ENCODE results near the gene EGR1. TPM values are rescaled to one million over a fixed set of nuclear protein-coding genes. Genes with fewer than 3 reads are reported as not detected.

The EGR1 gene
- 100 to 1,000 TPM in 1 of 9 donors, 10 to 100 TPM in 6, 1 to 10 TPM in 2; 4.3 to 221 (median 35.4) TPM for total RNA-seq
- polyA plus RNA-seq, result 10 to 100 TPM; 42.9 to 61.5 (median 59.8) TPM
- long read RNA-seq, donor 1, transcript EGR1-201 (2 exons, 3,138 nt), result major isoform, 8 of 8 reads
- long read RNA-seq, donor 1, partial matches to known transcripts, result 0 of 8 reads
- long read RNA-seq, donor 1, other reads (novel, unspliced or antisense), result 0 of 8 reads
- long read RNA-seq, donor 2, transcript EGR1-201 (2 exons, 3,138 nt), result major isoform, 28 of 35 reads
- long read RNA-seq, donor 2, partial matches to known transcripts, result 7 of 35 reads
- long read RNA-seq, donor 2, other reads (novel, unspliced or antisense), result 0 of 35 reads
- long read RNA-seq, donor 3, transcript EGR1-201 (2 exons, 3,138 nt), result major isoform, 39 of 68 reads
- long read RNA-seq, donor 3, partial matches to known transcripts, result 29 of 68 reads
- long read RNA-seq, donor 3, other reads (novel, unspliced or antisense), result 0 of 68 reads
- long read RNA-seq, donor 4, partial matches to known transcripts, result 13 of 16 reads
- long read RNA-seq, donor 4, other reads (novel, unspliced or antisense), result 0 of 16 reads
- long read RNA-seq, donor 5, transcript EGR1-201 (2 exons, 3,138 nt), result major isoform, 49 of 67 reads
- long read RNA-seq, donor 5, partial matches to known transcripts, result 18 of 67 reads
- long read RNA-seq, donor 5, other reads (novel, unspliced or antisense), result 0 of 67 reads
- long read RNA-seq, donor 6, partial matches to known transcripts, result 104 of 107 reads
- long read RNA-seq, donor 6, other reads (novel, unspliced or antisense), result 0 of 107 reads
- long read RNA-seq, donor 7, transcript EGR1-201 (2 exons, 3,138 nt), result major isoform, 5 of 5 reads
- long read RNA-seq, donor 7, partial matches to known transcripts, result 0 of 5 reads
- long read RNA-seq, donor 7, other reads (novel, unspliced or antisense), result 0 of 5 reads
- long read RNA-seq, donor 8, transcript EGR1-201 (2 exons, 3,138 nt), result major isoform, 24 of 24 reads
- long read RNA-seq, donor 8, partial matches to known transcripts, result 0 of 24 reads
- long read RNA-seq, donor 8, other reads (novel, unspliced or antisense), result 0 of 24 reads
- long read RNA-seq, donor 9, transcript EGR1-201 (2 exons, 3,138 nt), result major isoform, 8 of 8 reads
- long read RNA-seq, donor 9, partial matches to known transcripts, result 0 of 8 reads
- long read RNA-seq, donor 9, other reads (novel, unspliced or antisense), result 0 of 8 reads
- long read RNA-seq, donor 10, transcript EGR1-201 (2 exons, 3,138 nt), result major isoform, 11 of 16 reads
- long read RNA-seq, donor 10, partial matches to known transcripts, result 5 of 16 reads
- long read RNA-seq, donor 10, other reads (novel, unspliced or antisense), result 0 of 16 reads

DNA sequence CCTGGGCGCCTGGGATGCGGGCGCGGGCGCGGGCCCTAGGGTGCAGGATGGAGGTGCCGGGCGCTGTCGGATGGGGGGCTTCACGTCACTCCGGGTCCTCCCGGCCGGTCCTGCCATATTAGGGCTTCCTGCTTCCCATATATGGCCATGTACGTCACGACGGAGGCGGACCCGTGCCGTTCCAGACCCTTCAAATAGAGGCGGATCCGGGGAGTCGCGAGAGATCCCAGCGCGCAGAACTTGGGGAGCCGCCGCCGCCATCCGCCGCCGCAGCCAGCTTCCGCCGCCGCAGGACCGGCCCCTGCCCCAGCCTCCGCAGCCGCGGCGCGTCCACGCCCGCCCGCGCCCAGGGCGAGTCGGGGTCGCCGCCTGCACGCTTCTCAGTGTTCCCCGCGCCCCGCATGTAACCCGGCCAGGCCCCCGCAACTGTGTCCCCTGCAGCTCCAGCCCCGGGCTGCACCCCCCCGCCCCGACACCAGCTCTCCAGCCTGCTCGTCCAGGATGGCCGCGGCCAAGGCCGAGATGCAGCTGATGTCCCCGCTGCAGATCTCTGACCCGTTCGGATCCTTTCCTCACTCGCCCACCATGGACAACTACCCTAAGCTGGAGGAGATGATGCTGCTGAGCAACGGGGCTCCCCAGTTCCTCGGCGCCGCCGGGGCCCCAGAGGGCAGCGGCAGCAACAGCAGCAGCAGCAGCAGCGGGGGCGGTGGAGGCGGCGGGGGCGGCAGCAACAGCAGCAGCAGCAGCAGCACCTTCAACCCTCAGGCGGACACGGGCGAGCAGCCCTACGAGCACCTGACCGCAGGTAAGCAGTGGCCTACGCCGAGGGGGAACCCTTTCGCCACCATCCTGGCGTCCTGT, at the start of gene EGR1:
EGR1 (plus strand) TSS at position 219 of the 864 bp plus-strand sequence; CDS start at position 502, 283 bp downstream.
- H3K27me3 ChIP-seq, result no peaks in the 10 kb centered on the region
- no peaks in the 10 kb centered on the region for H3K36me3 ChIP-seq (replicated peaks in 1 of 2)
- H3K4me1 ChIP-seq (replicated peaks in 1 of 2), result peaks cover 4 to 14% of the 10 kb centered on the region in 2 donors
- H3K27ac ChIP-seq, result peak within 1 kb of the TSS; percentile 92 to 98 (median 98)
- peak within 1 kb of the TSS; percentile 44 to 87 (median 72) for H3K4me3 ChIP-seq
- 0 to 1% (median 1%) methylated on average over 28 to 85 of the region's 85 CpGs for WGBS, 4 donors
- TF ChIP-seq, protein P1, sequence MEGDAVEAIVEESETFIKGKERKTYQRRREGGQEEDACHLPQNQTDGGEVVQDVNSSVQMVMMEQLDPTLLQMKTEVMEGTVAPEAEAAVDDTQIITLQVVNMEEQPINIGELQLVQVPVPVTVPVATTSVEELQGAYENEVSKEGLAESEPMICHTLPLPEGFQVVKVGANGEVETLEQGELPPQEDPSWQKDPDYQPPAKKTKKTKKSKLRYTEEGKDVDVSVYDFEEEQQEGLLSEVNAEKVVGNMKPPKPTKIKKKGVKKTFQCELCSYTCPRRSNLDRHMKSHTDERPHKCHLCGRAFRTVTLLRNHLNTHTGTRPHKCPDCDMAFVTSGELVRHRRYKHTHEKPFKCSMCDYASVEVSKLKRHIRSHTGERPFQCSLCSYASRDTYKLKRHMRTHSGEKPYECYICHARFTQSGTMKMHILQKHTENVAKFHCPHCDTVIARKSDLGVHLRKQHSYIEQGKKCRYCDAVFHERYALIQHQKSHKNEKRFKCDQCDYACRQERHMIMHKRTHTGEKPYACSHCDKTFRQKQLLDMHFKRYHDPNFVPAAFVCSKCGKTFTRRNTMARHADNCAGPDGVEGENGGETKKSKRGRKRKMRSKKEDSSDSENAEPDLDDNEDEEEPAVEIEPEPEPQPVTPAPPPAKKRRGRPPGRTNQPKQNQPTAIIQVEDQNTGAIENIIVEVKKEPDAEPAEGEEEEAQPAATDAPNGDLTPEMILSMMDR (IDR thresholded peaks at IDR 0.05), result peak in 4 of 6 experiments; percentile 30 to 39 (median 32)
- TF ChIP-seq POLR2A (IDR thresholded peaks at IDR 0.05), result peak; percentile 98 to 100
- intact Hi-C loops (cut with DNase I), result no loop called here
- DNase-seq, result peak; percentile 94 to 99 (median 96)
- no peaks in the 10 kb centered on the region for H3K9me3 ChIP-seq (replicated peaks in 1 of 3)

GRCh38 chr5:138418444-138418843, 46.8 kb upstream of the EGR1 start:
- H3K9me3 ChIP-seq (replicated peaks in 1 of 3), result no peaks in the 10 kb centered on the region
- intact Hi-C loops (cut with DNase I), result no loop called here
- TF ChIP-seq, protein P1 (IDR thresholded peaks at IDR 0.05), result no peak
- TF ChIP-seq POLR2A (IDR thresholded peaks at IDR 0.05), result no peak
- DNase-seq, result no peak
- no peak overlapping the region for H3K27ac ChIP-seq
- 88 to 97% (median 92%) methylated on average over 2 of the region's 2 CpGs for WGBS, 4 donors
- H3K27me3 ChIP-seq, result no peaks in the 10 kb centered on the region
- peaks cover 0 to 88% of the 10 kb centered on the region in 2 donors for H3K36me3 ChIP-seq (replicated peaks in 1 of 2)
- H3K4me3 ChIP-seq, result no peak overlapping the region
- H3K4me1 ChIP-seq (replicated peaks in 1 of 2), result no peaks in the 10 kb centered on the region

DNA sequence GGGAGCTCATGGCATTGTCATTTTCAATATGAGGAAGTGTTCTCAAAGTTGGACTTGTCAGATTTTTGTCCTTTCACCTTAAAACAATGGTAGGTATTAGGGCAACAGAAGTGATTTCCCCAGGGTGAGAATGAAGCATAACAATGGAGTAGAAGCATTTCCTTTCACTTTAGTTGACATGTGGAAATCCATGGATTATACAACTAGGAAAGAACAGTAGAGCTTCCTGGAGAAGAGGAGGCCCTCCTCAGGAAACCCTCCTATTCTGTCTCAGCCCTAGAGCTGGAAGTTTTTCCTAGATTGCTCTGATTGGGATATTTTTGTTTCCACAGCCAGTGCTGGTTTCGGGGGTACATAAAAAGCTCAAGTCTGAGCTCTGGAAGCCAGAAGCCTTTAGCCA, 40.2 kb upstream of the EGR1 start:
- intact Hi-C loops (cut with DNase I), result no loop called here
- Histone ChIP-seq H3K4me1 (replicated peaks in 1 of 2) (no peaks in the 10 kb centered on the region), H3K36me3 (replicated peaks in 1 of 2) (peaks cover 0 to 93% of the 10 kb centered on the region in 2 donors), H3K9me3 (replicated peaks in 1 of 3) (no peaks in the 10 kb centered on the region), H3K27me3 (no peaks in the 10 kb centered on the region), H3K4me3 (no peak overlapping the region), H3K27ac (no peak overlapping the region)
- DNase-seq, result no peak
- TF ChIP-seq POLR2A (IDR thresholded peaks at IDR 0.05), result no peak
- WGBS, 4 donors, result 89 to 100% (median 98%) methylated on average over 1 of the region's 1 CpG

DNA sequence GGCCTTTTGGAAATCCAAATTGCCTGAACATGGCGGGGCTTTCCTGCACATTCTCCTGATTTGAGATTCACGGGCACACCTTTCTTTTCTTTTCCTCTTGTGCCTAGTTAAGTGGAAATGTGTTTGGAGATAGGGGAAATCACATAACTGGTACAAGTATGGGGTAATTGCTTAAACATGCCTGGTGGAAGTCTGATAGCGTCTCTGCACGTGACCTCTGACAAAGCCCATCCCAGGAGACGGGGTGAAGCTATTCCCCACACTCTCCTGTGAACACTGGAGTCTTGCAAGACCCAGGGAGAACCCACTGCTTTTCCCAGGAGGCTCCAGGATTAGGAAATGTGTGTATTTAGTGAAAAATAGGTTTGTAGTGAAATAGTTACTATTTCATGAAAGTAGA, 29.3 kb upstream of the EGR1 start:
- Histone ChIP-seq H3K4me1 (replicated peaks in 1 of 2) (peaks cover 6 to 17% of the 10 kb centered on the region in 2 donors), H3K27ac (no peak overlapping the region), H3K4me3 (no peak overlapping the region), H3K36me3 (replicated peaks in 1 of 2) (peaks cover 0 to 54% of the 10 kb centered on the region in 2 donors), H3K9me3 (replicated peaks in 1 of 3) (no peaks in the 10 kb centered on the region), H3K27me3 (no peaks in the 10 kb centered on the region)
- DNase-seq, result no peak
- intact Hi-C loops (cut with DNase I), result no loop called here
- 80 to 88% (median 85%) methylated on average over 5 of the region's 5 CpGs for WGBS, 4 donors
- TF ChIP-seq POLR2A (IDR thresholded peaks at IDR 0.05), result no peak
- TF ChIP-seq, protein P1 (IDR thresholded peaks at IDR 0.05), result no peak

Data from adrenal gland (tissue), 19 donors.